Measurements from ENCODE around the gene LMBR1L. TPM values are rescaled to one million over a fixed set of nuclear protein-coding genes. Genes with fewer than 3 reads are reported as not detected.

LMBR1L gene
- total and polyA plus RNA-seq, 2 of the 13 experiments (the other 11 are each of a cell fraction or from before 2014, with no cell fraction given), result 12.2 to 65.9 TPM

DNA sequence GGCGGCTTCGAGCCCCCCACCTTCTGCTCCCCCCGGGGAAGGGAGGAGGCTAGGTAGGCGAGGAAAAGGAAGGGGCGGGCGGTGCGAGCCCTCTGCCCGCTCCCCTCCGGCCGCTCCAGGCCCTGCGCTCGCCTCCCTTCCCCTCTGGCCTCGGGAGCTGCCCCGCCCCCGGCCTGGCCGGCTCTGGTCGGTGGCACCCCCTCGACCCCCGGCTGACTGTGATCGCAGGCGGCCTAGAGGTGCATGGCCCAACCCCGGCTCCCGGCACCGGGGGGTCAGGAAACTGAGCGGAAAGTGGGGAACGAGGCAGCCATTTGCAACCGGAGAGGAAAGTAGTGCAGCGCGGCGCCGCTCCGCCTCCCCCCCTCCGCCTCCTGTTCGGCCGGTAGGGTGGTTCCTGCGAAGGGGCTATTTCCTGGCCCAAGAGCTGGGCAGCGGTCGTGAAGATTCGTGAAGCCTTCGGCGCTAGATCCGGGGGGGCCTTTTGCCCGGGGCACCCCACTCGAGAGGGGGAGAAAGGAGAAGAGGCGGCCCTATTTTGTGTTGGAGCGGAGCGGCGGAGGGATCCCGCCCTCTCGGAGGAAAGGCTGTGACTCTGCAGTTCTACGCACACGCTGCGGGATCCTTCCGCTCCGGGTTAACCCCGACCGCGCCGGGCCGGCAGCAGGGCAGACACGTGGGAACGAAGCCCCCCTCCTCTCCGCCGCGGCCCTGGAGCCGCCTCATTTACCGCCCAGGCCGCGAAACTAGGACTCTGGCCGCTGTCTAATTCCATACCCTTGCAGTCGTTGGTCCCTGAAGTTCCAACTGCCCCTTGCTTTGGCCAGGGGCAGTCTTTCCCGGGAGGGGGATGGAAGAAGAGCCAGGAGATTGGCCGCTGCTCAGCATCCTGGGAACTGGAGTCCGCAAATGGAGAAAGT, 50.1 kb downstream of the LMBR1L start, which contains the start of gene KMT2D (continued):
- TF ChIP-seq ZFP82 (CRISPR knock-in tag; IDR thresholded peaks at IDR 0.05; ENCODE audit: borderline replicate concordance) (0 out of 2 replicates have a peak, but pooled peaks have one; percentile 49), ZNF550 (CRISPR knock-in tag; IDR thresholded peaks at IDR 0.05; ENCODE audit: borderline replicate concordance) (no peak), AHR (CRISPR knock-in tag; IDR thresholded peaks at IDR 0.05) (no peak), KDM5A (IDR thresholded peaks at IDR 0.05; ENCODE audit: borderline replicate concordance, low read length) (peak; percentile 78; the same call in 1 of the 2 replicates), RFXAP (CRISPR knock-in tag; IDR thresholded peaks at IDR 0.05; ENCODE audit: borderline replicate concordance) (peak; percentile 71; the same call in 1 of the 2 replicates), ZMYM2 (CRISPR knock-in tag; IDR thresholded peaks at IDR 0.05) (no peak), CHD2 (IDR thresholded peaks at IDR 0.05; ENCODE audit: low read depth, low read length) (peak; percentile 93), FOXK1 (CRISPR knock-in tag; IDR thresholded peaks at IDR 0.05; ENCODE audit: borderline replicate concordance, low read depth) (peak; percentile 69; the same call in 1 of the 2 replicates), KLF16 (CRISPR knock-in tag; IDR thresholded peaks at IDR 0.05) (peak in 1 of 2 experiments; percentile 94; a peak in 2 of 4 replicates), ZNF772 (CRISPR knock-in tag; IDR thresholded peaks at IDR 0.05) (peak; percentile 94; the same call in 1 of the 2 replicates), HOXA5 (CRISPR knock-in tag; IDR thresholded peaks at IDR 0.05) (peak; percentile 92), RFX1 (IDR thresholded peaks at IDR 0.05) (no peak), EEA1 (CRISPR knock-in tag; IDR thresholded peaks at IDR 0.05; ENCODE audit: borderline replicate concordance) (0 out of 2 replicates have a peak, but pooled peaks have one; percentile 64)
- TF ChIP-seq, protein P1, sequence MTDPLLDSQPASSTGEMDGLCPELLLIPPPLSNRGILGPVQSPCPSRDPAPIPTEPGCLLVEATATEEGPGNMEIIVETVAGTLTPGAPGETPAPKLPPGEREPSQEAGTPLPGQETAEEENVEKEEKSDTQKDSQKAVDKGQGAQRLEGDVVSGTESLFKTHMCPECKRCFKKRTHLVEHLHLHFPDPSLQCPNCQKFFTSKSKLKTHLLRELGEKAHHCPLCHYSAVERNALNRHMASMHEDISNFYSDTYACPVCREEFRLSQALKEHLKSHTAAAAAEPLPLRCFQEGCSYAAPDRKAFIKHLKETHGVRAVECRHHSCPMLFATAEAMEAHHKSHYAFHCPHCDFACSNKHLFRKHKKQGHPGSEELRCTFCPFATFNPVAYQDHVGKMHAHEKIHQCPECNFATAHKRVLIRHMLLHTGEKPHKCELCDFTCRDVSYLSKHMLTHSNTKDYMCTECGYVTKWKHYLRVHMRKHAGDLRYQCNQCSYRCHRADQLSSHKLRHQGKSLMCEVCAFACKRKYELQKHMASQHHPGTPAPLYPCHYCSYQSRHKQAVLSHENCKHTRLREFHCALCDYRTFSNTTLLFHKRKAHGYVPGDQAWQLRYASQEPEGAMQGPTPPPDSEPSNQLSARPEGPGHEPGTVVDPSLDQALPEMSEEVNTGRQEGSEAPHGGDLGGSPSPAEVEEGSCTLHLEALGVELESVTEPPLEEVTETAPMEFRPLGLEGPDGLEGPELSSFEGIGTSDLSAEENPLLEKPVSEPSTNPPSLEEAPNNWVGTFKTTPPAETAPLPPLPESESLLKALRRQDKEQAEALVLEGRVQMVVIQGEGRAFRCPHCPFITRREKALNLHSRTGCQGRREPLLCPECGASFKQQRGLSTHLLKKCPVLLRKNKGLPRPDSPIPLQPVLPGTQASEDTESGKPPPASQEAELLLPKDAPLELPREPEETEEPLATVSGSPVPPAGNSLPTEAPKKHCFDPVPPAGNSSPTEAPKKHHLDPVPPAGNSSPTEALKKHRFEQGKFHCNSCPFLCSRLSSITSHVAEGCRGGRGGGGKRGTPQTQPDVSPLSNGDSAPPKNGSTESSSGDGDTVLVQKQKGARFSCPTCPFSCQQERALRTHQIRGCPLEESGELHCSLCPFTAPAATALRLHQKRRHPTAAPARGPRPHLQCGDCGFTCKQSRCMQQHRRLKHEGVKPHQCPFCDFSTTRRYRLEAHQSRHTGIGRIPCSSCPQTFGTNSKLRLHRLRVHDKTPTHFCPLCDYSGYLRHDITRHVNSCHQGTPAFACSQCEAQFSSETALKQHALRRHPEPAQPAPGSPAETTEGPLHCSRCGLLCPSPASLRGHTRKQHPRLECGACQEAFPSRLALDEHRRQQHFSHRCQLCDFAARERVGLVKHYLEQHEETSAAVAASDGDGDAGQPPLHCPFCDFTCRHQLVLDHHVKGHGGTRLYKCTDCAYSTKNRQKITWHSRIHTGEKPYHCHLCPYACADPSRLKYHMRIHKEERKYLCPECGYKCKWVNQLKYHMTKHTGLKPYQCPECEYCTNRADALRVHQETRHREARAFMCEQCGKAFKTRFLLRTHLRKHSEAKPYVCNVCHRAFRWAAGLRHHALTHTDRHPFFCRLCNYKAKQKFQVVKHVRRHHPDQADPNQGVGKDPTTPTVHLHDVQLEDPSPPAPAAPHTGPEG (CRISPR knock-in tag; IDR thresholded peaks at IDR 0.05), result no peak; the same call in 1 of the 2 replicates
- TF ChIP-seq, protein P2, sequence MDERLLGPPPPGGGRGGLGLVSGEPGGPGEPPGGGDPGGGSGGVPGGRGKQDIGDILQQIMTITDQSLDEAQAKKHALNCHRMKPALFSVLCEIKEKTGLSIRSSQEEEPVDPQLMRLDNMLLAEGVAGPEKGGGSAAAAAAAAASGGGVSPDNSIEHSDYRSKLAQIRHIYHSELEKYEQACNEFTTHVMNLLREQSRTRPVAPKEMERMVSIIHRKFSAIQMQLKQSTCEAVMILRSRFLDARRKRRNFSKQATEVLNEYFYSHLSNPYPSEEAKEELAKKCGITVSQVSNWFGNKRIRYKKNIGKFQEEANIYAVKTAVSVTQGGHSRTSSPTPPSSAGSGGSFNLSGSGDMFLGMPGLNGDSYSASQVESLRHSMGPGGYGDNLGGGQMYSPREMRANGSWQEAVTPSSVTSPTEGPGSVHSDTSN (CRISPR knock-in tag; IDR thresholded peaks at IDR 0.05), result no peak
- TF ChIP-seq, protein P3, sequence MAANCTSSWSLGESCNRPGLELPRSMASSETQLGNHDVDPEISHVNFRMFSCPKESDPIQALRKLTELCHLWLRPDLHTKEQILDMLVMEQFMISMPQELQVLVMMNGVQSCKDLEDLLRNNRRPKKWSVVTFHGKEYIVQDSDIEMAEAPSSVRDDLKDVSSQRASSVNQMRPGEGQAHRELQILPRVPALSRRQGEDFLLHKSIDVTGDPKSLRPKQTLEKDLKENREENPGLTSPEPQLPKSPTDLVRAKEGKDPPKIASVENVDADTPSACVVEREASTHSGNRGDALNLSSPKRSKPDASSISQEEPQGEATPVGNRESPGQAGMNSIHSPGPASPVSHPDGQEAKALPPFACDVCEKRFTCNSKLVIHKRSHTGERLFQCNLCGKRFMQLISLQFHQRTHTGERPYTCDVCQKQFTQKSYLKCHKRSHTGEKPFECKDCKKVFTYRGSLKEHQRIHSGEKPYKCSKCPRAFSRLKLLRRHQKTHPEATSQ (CRISPR knock-in tag; IDR thresholded peaks at IDR 0.05; ENCODE audit: borderline replicate concordance), result no peak
